CD14-positive monocyte (primary cell): ENCODE measurements around the gene TAF15. TPM values are rescaled to one million over a fixed set of nuclear protein-coding genes. Genes with fewer than 3 reads are reported as not detected.

ENCODE experiments used
- DNase-seq, 3 donors: peaks; one replicate each; pipeline ENCODE4 v3.0.0-alpha.2; 2011 to 2022
- H2AFZ ChIP-seq: 2 replicates; pipeline ENCODE4 v1.6.0; 2012; ENCODE audit warnings: mild to moderate bottlenecking, low read depth, low read length, inconsistent platforms; ENCODE audit not compliant: insufficient read depth, poor library complexity, severe bottlenecking
- H3K27ac ChIP-seq, 2 donors: 1 replicate in 1 of 2; 2 replicates in 1 of 2; pipeline ENCODE4 v1.5.1; 2012 to 2013; ENCODE audit warnings: low read length in 2 of 2, control low read depth in 1 of 2, inconsistent platforms in 1 of 2, low read depth in 1 of 2, mild to moderate bottlenecking in 1 of 2
- H3K27me3 ChIP-seq, 2 donors: one replicate each; pipeline versions ENCODE4 v1.6.0 to v1.6.1; 2011 to 2013; ENCODE audit warnings: low read length in 2 of 2; ENCODE audit not compliant: control insufficient read depth in 2 of 2, insufficient read depth in 2 of 2
- H3K36me3 ChIP-seq, 2 donors: replicated peaks in 1 of 2; 1 replicate in 1 of 2; 2 replicates in 1 of 2; pipeline versions ENCODE4 v1.5.1 to v1.6.1; 2012 to 2013; ENCODE audit warnings: low read length in 2 of 2, control low read depth in 1 of 2, inconsistent platforms in 1 of 2, mild to moderate bottlenecking in 1 of 2; ENCODE audit not compliant: insufficient read depth in 2 of 2, control insufficient read depth in 1 of 2
- H3K4me1 ChIP-seq, 2 donors: 1 replicate in 1 of 2; 2 replicates in 1 of 2; pipeline versions ENCODE4 v1.5.1 to v1.6.1; 2012 to 2013; ENCODE audit warnings: low read length in 2 of 2, control low read depth in 1 of 2, inconsistent platforms in 1 of 2, mild to moderate bottlenecking in 1 of 2, moderate library complexity in 1 of 2; ENCODE audit not compliant: insufficient read depth in 2 of 2, control insufficient read depth in 1 of 2
- H3K4me2 ChIP-seq: replicated peaks from 2 replicates; pipeline ENCODE3; 2012; ENCODE audit warnings: low read length, moderate library complexity, mild to moderate bottlenecking; ENCODE audit not compliant: poor library complexity, severe bottlenecking; ENCODE audit errors: extremely low read depth
- H3K4me3 ChIP-seq, 3 experiments: fragments of 200-600 bp in 1 of 3; sonication (generic) in 1 of 3; replicated peaks in 1 of 3; 1 replicate in 2 of 3; 2 replicates in 1 of 3; pipeline ENCODE4 v1.5.1; 2011 to 2013; ENCODE audit warnings: low read length in 3 of 3, mild to moderate bottlenecking in 3 of 3, control low read depth in 2 of 3, low read depth in 2 of 3, inconsistent platforms in 1 of 3, moderate library complexity in 1 of 3
- H3K79me2 ChIP-seq: 2 replicates; pipeline ENCODE4 v1.6.0; 2012; ENCODE audit warnings: mild to moderate bottlenecking, control low read depth, inconsistent platforms, low read length, moderate library complexity; ENCODE audit not compliant: insufficient read depth
- H3K9ac ChIP-seq: 2 replicates; pipeline ENCODE4 v1.6.0; 2017; ENCODE audit warnings: low read length, mild to moderate bottlenecking; ENCODE audit not compliant: insufficient read depth, poor library complexity, severe bottlenecking
- H3K9me3 ChIP-seq, 2 donors: replicated peaks in 1 of 2; 1 replicate in 1 of 2; 2 replicates in 1 of 2; pipeline versions ENCODE4 v1.5.1 to v1.6.1; 2012 to 2013; ENCODE audit warnings: low read length in 2 of 2, control low read depth in 1 of 2; ENCODE audit not compliant: control insufficient read depth in 1 of 2, insufficient read depth in 1 of 2
- H4K20me1 ChIP-seq: 2 replicates; pipeline ENCODE4 v1.6.0; 2012; ENCODE audit warnings: mild to moderate bottlenecking, low read length, control low read depth, moderate library complexity; ENCODE audit not compliant: insufficient read depth
- H3K27ac Mint-ChIP-seq, 7 donors: one replicate each; pipeline ENCODE4 v1.8.0; 2020; ENCODE audit warnings: mild to moderate bottlenecking in 7 of 7, mixed read lengths in 7 of 7, moderate library complexity in 6 of 7, inconsistent platforms in 2 of 7
- H3K27me3 Mint-ChIP-seq, 3 donors: one replicate each; pipeline ENCODE4 v1.8.0; 2021 to 2022; ENCODE audit warnings: low read depth in 3 of 3, mild to moderate bottlenecking in 3 of 3, mixed read lengths in 3 of 3, moderate library complexity in 3 of 3, inconsistent platforms in 1 of 3
- H3K36me3 Mint-ChIP-seq, 2 donors: one replicate each; pipeline ENCODE4 v1.8.0; 2020; ENCODE audit warnings: mixed read lengths in 2 of 2, inconsistent platforms in 1 of 2, mild to moderate bottlenecking in 1 of 2
- H3K4me1 Mint-ChIP-seq: one replicate; pipeline ENCODE4 v1.8.0; 2020; ENCODE audit warnings: mild to moderate bottlenecking, mixed read lengths
- H3K4me3 Mint-ChIP-seq, 2 donors: one replicate each; pipeline ENCODE4 v1.8.0; 2020; ENCODE audit warnings: mild to moderate bottlenecking in 2 of 2, mixed read lengths in 2 of 2, moderate library complexity in 1 of 2
- H3K9me3 Mint-ChIP-seq, 7 donors: one replicate each; pipeline ENCODE4 v1.8.0; 2020 to 2022; ENCODE audit warnings: mixed read lengths in 7 of 7, mild to moderate bottlenecking in 6 of 7, moderate library complexity in 6 of 7, inconsistent platforms in 2 of 7
- WGBS: methylation state at CpG from one replicate; pipeline ENCODE4 v1.1.5; 2013; ENCODE audit warnings: missing lambda C conversion rate; ENCODE audit not compliant: insufficient coverage; 5-methylcytosine and 5-hydroxymethylcytosine counted together
- intact Hi-C, 2 donors: fragments of 100-400 bp; cut with micrococcal nuclease; formaldehyde crosslinking; loops; one replicate each; pipeline versions ENCODE4 v1.15.0 to v1.15.1; 2023
- polyA plus RNA-seq, 3 donors: library from polyadenylated mRNA; depleted of rRNA in 1 of 3; unstranded in 2 of 3; stranded (reverse) in 1 of 3; fragments of 300-500 nt in 2 of 3; fragments of >200 nt in 1 of 3; fragmentation: Illumina TruSeq in 2 of 3; gene quantifications; 1 replicate in 2 of 3; 2 replicates in 1 of 3; pipeline ENCODE4 v1.2.3, GENCODE V29; 2012 to 2021
- TF ChIP-seq, protein P1 (sequence below): fragments of 200-600 bp; IDR thresholded peaks from one replicate; pipeline ENCODE4 v1.8.0; 2022; ENCODE audit warnings: antibody characterized with exemption, mild to moderate bottlenecking

Gene TAF15
- polyA plus RNA-seq, 3 donors: 6.0 to 50.6 (median 16.3) TPM

GRCh38 chr17:35764123-35764991 lies 44.9 kb upstream of the TAF15 start:
- Mint-ChIP-seq H3K9me3 (peaks cover 0 to 4% (median 0%) of the 10 kb centered on the region in 7 donors), H3K27ac (peak overlapping the region in 1 of 7 donors; percentile 41), H3K4me1 (peaks cover 9% of the 10 kb centered on the region), H3K36me3 (no peaks in the 10 kb centered on the region), H3K4me3 (peak overlapping the region; percentile 83 to 97), H3K27me3 (peaks cover 19 to 31% (median 30%) of the 10 kb centered on the region in 3 donors)
- under 1% methylated on average over 72 of the region's 75 CpGs for WGBS
- H4K20me1 ChIP-seq: no peaks in the 10 kb centered on the region
- H3K27me3 ChIP-seq: peaks cover 3 to 17% of the 10 kb centered on the region in 2 donors
- DNase-seq: peak; percentile 80 to 85 (median 80)
- peak overlapping the region; percentile 89 for H2AFZ ChIP-seq
- TF ChIP-seq, protein P1, sequence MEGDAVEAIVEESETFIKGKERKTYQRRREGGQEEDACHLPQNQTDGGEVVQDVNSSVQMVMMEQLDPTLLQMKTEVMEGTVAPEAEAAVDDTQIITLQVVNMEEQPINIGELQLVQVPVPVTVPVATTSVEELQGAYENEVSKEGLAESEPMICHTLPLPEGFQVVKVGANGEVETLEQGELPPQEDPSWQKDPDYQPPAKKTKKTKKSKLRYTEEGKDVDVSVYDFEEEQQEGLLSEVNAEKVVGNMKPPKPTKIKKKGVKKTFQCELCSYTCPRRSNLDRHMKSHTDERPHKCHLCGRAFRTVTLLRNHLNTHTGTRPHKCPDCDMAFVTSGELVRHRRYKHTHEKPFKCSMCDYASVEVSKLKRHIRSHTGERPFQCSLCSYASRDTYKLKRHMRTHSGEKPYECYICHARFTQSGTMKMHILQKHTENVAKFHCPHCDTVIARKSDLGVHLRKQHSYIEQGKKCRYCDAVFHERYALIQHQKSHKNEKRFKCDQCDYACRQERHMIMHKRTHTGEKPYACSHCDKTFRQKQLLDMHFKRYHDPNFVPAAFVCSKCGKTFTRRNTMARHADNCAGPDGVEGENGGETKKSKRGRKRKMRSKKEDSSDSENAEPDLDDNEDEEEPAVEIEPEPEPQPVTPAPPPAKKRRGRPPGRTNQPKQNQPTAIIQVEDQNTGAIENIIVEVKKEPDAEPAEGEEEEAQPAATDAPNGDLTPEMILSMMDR: peak; percentile 97
- H3K4me2 ChIP-seq: peak overlapping the region; percentile 92
- intact Hi-C loops: loop anchor here (2.0 kb wide), 2 partner anchors 40 to 44 kb away; partner anchors contain the start of gene TAF15 (in 1 of the 2)
- no peaks in the 10 kb centered on the region for H3K9me3 ChIP-seq
- H3K4me1 ChIP-seq: peaks cover 9 to 13% of the 10 kb centered on the region in 2 donors
- H3K9ac ChIP-seq: peak overlapping the region; percentile 63
- H3K4me3 ChIP-seq: peak overlapping the region; percentile 41 to 76 (median 43)
- H3K27ac ChIP-seq: no peak overlapping the region
- no peaks in the 10 kb centered on the region for H3K79me2 ChIP-seq
- H3K36me3 ChIP-seq: no peaks in the 10 kb centered on the region

GRCh38 chr17:35765086-35765710 lies 44.1 kb upstream of the TAF15 start:
- no peak overlapping the region for H3K27ac ChIP-seq
- Mint-ChIP-seq H3K27ac (no peak overlapping the region), H3K4me1 (peaks cover 9% of the 10 kb centered on the region), H3K4me3 (peak overlapping the region; percentile 83 to 97), H3K36me3 (no peaks in the 10 kb centered on the region), H3K27me3 (peaks cover 21 to 31% (median 27%) of the 10 kb centered on the region in 3 donors), H3K9me3 (peaks cover 0 to 4% (median 2%) of the 10 kb centered on the region in 7 donors)
- no peak for DNase-seq
- WGBS: 92% methylated on average over 7 of the region's 11 CpGs
- H3K36me3 ChIP-seq: no peaks in the 10 kb centered on the region
- H3K79me2 ChIP-seq: no peaks in the 10 kb centered on the region
- H3K9ac ChIP-seq: no peak overlapping the region
- TF ChIP-seq, protein P1: no peak
- peak overlapping the region; percentile 89 for H2AFZ ChIP-seq
- intact Hi-C loops: loop anchor here (2.0 kb wide), 2 partner anchors 40 to 44 kb away; partner anchors contain the start of gene TAF15 (in 1 of the 2)
- no peak overlapping the region for H3K4me3 ChIP-seq
- H3K27me3 ChIP-seq: peaks cover 3 to 17% of the 10 kb centered on the region in 2 donors
- peaks cover 9 to 13% of the 10 kb centered on the region in 2 donors for H3K4me1 ChIP-seq
- no peaks in the 10 kb centered on the region for H3K9me3 ChIP-seq
- no peaks in the 10 kb centered on the region for H4K20me1 ChIP-seq
- peak overlapping the region; percentile 92 for H3K4me2 ChIP-seq
